Inflammatory macrophage (primary cell): ENCODE measurements around the gene FAM13A.
"Not testable (repeated sequence)": the region's sequence is repeated elsewhere in the genome, so short reads cannot be mapped to it uniquely, and the experiment has no call there.

ENCODE experiments used
- DNase-seq, 2 donors: peaks; one replicate each; pipeline ENCODE4 v3.0.0-alpha.2; 2020 to 2022

FAM13A gene

DNA sequence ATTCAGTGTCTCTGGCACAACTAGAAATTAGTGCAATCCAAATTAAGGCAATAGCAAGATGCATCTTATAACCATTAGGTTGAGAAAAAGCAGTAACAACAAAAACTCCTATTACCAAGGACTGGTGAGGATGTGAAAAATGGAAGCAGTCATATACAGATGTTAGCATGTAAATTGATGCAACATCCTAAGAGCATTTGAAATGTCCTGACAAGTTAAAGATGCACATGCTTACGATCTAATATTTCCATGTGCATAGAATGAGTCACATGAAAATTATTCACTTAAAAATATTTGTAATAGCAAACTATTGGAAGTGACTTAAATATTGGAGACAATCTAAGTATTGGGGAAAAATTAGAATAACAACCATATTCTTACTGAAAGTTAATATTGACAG, 163.0 kb downstream of the FAM13A start:
- no peak for DNase-seq

DNA sequence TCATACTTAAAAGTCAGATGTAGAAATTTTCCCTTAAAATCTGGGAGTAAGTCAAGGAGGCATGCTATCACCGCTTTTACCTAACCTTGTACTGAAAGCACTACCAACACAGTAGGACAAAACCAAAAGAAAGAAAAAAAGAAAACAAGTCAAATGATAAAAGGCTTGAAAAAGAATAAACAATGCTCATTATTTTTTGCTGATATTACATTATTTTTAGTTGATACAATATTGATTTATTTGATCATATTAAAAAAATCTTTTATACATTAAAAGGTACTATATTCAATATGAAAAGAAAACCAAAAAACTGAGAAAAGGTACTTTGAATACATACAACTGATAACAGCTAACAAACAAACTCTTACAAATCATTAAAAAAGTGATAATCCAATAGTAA, 164.3 kb downstream of the FAM13A start:
- DNase-seq, result no peak

DNA sequence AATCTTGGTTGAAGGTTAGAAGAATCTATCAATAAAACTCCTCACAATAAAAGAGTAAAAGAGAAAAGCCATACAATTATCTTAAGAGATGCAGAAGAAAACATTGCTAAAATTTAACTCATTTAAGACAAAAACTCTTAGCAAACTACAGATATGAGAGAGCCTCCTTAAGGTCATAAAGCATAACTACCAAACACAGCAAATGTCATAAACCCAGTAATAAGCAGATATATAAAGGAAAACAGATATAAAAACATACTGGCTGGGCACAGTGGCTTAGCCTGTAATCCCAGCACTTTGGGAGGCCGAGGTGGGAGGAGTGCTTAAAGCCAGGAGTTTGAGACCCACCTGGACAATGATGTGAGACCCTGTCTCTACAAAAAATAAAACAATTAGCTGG, 165.3 kb downstream of the FAM13A start:
- no peak for DNase-seq

DNA sequence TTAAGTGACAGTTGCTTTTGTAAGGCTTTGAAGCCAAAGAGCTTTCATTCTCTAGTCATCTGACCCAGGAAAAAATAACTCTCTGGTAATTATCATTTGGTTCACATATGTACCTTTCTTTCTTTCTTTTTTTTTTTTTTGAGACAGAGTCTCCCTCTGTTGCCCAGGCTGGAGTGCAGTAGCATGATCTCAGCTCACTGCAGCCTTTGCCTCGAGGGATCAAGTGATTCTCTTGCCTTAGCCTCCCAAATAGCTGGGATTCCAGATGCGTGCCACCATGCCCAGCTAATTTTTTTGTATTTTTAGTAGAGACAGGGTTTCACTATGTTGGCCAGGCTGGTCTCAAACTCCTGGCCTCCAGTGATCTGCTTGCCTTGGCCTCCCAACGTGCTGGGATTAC, 169.6 kb downstream of the FAM13A start:
- not testable (repeated sequence) for DNase-seq

DNA sequence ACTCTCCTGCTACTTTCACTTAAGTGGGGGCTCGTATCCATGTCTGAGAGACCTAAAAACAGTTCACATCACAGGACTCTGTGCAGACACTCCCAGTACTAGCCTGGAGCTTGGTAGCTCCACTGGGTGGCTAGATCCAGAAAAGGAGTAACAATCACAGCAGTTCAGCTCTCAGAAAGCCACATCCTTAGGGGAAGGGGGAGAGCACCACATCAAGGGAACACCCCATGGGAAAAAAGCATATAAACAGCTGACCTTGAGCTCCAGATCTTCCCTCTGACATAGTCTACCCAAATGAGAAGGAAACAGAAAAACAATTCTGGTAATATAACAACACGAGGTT, 175.8 kb downstream of the FAM13A start:
- DNase-seq, result no peak

DNA sequence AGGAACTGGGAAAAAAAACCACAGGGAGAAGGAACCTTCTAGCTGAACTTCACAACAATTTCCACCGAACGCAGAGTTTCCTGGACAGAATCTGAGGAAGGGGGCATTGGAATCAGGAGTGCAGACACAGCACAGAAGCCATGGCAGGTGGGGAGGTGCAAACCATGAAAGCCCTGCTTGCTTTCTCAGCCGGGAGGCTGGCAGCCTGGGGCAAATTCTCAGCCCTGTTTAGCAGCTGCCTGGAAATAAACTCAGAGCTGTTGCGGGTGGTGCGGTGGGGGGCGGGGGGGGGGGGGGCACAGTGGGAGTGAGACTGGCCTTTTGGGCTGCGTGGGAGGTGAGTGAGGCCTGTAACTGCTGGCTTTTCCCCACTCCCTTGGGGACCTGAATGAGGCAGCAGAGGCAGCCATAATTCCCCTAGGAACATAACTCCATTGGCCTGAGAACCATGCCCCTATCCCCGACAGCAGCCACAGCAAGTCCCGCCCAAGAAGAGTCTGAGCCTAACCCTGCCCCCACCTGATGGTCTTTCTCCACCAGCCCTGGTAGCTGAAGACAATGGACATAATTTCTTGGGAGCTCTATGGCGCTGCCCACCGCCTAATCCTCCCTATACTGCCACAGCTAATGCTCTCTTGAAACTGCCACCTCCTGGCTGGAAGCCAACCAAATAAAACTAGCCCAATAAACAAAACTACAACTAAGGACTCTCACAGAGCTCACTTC, 176.3 kb downstream of the FAM13A start:
- no peak for DNase-seq

DNA sequence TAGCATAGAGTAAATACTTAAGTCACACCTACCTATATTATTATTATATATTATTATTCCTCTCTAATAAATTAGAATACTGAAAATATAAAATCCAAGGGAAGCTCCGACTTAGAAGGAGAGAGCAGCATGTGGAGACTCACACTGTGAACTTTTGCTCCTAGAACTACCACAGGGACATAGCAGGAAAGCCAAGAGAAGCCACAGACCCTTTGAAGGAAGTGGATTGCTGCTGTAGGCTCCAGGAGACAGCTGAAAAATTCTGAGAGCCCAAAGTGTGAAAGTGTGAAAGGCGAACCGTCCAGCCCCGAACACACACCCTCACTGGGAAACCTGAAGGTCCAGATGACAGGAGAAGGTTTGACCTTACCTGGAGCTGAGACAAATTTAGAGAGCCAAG, 177.0 kb downstream of the FAM13A start:
- no peak for DNase-seq

DNA sequence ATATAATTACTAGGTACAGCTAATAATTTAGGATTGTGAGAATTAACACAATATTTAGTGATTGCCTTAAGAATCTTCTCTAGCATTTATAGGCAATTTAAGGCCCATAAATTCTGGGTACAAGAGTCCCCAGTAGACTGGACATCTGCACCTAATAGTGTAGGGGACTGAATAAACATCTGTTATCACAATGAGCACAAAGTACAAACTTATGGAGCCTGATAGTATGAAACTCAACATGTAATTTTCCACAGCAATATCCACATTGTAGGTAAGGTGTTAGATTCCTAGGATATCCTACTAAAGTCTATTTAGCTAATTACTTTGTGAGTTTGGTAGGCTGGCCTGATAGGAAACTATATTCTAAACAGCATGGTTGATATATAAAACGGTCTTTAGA, 178.3 kb downstream of the FAM13A start:
- no peak for DNase-seq

DNA sequence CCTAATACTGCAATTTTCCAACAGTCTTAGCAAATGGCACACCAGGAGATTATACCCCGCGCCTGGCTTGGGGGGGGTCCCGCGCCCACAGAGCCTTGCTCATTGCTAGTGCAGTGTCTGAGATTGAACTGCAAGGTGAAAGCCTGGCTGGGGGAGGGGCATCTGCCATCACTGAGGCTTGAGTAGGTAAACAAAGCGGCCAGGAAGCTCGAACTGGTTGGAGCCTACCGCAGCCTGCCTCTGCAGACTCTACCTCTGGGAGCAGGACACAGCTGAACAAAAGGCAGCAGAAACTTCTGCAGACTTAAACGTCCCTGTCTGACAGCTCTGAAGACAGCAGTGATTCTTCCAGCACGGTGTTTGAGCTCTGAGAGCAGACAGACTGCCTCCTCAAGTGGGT, 186.6 kb downstream of the FAM13A start:
- DNase-seq, result no peak

DNA sequence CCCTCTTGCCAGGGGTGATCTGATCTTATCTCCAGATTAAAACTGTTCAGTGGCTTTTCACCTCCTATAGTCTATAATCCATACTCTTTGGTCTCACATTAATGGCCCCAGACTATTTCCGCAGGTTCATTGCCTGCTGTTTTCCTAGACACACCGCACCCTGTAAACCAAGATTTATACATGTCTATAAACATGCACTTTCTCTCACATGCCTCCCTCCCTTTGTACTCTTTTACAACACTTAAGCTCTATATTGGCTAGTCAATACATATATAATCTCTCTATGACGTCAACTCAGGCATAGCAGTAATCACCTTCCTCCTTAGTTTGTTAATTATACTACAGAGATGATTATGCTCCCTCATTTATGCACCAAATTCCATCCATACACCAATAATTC, 188.5 kb downstream of the FAM13A start:
- no peak for DNase-seq

DNA sequence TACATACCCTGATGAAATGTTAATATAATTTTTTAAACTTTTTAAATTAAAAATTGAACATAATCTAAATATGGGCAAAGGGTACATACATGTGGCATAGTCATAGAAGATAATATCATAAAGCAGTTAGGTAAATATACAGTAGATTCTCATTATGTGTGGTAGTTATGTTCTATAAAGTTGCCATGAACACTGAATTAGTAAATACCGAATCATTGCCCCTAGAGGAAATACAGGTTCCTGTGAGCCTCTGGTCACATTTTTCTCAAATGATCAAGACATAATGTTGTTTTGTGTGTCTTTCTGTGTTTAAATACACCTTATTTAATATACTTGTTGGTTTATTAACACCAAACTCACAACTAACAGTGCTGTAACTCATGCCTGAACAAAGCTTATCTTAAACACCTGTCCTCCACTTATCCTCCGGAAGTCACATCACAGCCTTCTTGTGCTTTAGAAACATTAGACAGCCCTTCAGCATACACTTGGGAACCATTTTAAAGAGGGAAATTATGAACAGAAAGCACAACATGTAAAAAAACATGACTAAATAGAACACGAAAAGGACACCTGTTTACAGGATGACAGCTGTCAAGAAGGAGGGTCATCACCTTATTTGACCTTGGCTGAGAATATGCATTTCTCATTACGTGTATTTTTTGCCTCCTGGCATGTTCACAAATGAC, 190.0 kb downstream of the FAM13A start:
- no peak for DNase-seq

DNA sequence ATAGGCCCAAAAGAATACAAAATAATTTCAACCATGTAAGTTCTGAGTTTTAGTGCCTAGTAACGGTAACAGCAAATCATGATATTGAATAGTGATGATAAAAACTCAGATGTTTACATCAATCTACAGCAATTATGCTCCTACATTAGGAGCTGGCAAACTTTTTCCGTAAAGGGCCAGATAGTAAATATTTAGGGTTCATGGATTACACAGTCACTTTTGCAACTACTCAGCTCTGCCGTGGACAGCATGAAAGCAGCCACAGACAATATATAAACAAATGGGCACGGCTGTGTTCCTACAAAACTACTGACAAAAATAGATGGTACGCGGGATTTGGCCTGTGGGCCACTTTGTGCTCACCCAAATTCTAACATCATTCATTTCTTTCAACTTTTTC, 191.5 kb downstream of the FAM13A start:
- DNase-seq, result no peak

DNA sequence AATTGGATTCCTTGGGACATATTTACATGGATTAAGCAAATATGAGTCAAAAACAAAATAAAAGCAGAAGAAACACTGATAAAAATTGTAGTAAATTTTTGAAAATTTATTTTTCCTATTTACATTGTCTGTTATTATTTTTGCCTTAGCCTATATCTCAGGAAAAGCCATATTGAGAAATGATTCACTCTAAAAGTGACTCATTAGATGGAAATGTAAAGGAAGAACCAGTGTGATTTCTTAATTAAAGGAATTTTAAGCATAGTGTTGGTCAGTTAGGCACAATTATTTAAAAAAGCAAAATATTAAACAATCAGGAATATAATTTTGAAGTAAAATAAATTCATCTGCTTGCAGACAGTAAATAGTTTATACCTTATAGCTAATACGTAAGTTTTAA, 191.9 kb downstream of the FAM13A start:
- DNase-seq, result no peak

DNA sequence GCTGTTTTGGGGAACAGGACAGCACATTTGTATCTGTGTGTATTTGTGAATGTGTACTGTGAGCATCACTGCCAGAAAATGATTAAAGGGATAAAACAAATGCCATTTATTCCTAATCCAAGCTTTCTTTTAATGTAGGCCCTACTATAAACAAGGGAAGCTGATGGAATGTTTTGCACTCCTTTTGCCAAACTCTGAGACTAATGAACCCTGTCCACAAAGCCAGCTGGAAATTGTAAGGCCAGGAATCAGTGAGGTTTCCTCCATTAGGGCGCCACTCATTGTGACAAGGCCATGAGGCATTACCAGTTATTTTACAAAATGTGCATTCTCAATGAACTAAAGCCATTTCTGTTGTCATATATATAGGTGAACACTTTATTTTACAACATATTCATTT, 196.4 kb downstream of the FAM13A start:
- DNase-seq, result no peak

DNA sequence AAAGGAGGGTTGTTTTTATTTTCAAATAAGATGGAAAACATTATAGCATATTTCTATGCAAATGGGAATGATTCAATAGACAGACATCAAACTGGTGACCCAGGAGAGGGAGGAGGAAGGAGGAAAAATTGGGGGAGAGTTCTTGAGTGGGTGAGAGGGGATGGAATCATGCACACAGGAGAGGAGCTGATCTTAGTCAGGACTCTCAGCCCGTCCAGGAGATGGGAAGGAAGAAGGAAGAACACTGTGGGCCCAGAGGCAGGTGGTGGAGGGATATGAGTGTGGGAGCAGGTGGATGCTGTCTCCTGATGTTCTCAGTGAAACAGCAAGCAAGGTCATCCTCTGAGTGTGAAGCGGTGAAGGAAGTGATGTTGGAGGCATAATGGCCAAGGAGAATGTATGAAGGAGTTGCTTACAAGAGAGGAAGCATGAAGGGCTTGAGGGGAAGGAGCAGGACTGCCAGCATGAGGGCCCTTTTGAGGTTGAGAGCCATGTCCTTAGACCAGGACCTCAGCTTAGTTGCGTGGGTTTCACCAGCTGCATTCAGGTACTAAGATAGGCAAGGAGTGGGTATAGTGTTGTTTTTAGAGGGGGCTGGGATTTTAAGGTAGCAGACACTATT, 197.7 kb downstream of the FAM13A start:
- peak in 1 of 2 donors; percentile 68 for DNase-seq

DNA sequence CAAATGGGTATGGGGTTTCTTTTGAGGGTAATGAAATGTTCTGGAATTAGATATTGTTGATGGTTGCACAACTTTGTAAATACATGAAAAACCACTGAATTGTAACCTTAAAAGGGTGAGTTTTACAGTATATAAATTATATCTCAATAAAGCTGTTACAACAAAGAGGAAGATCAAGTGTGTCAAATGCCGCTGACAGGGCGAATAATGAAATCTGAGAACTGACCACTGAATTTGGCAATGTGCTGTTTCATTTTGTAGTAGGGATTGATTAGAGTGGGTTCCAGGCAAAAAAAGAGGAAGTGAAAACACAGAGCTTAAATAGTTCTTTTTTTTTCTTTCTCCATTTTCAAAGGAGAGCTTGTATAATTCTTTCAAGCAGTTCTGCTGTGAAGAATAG, 198.2 kb downstream of the FAM13A start:
- peak; percentile 88 to 96 for DNase-seq

DNA sequence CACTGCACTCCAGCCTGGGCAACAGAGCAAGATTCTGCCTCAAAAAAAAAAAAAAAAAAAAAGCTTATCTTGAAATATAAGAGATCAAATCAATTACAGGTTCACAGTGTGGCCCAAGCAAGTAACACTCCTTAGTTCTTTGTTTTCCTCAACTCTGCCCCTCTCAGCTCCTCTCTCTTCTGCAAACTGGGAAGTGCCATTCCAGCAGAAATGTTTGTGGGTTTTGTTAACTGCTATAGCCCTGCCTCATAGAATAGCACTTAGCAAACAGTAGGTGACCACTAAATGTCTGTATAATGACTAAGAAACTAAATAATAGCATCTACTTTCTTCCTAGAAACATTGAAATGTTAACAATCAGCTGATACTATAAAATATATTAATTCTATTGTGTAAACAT, 199.4 kb downstream of the FAM13A start:
- peak; percentile 36 to 39 for DNase-seq

DNA sequence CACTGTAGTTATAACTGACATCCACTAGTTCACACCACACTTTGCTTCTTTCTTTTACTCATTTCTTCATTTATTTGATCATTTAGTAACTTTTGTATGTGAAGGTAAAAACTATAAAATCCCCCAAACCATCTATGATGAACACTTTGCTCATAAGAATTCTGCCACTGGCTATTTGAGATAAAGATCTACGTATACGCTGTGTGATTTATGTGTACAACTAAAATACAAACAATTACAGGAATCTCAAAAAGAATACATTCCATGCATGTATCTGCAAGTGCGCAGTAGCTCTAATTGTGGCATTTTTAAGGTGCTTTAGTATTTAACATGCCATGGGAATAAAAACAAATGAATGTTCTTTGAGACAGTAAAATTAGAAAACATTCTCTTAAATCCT, 202.5 kb downstream of the FAM13A start:
- DNase-seq, result no peak

DNA sequence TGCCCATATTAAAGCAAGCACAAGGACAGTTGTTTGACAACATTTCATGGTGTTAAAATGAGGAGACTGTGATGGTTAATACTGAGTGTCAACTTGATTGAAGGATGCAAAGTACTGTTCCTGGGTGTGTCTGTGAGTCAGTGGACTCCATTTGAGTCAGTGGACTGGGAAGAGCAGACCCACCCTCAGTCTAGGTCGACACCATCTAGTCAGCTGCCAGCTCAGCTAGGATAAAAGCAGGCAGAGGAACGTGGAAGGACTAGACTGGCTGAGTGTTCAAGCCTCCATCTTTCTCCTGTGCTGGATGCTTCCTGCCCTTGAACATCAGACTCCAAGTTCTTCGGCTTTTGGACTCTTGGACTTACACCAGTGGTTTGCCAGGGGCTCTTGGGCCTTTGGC, 203.4 kb downstream of the FAM13A start:
- DNase-seq, result not testable (repeated sequence)

DNA sequence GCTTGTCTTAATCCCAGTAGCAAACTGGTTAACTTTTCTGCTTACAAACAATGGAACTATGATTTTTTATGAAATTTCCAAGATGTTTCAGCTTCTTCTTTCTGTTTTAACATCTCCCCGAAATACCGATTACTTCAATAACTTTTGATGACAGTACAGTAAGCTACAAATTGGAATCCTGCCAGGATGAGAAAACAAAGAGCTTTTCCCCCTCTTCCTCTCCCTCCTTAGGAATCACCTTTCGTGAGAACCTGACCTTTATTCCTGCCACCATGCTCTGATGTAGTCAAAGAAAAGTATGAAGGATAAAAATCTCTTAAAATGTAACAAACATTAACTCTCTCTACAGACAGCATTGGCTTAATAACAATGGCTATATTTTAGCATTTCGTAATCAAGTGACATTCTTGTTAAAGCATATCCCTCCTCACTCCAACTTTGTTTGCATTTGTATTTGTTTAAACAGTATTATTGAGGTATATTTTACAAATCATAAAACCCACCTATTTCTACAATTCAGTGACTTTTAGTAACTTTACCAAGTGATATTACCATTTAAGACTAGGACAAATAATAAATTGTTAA, 210.7 kb downstream of the FAM13A start:
- no peak for DNase-seq

DNA sequence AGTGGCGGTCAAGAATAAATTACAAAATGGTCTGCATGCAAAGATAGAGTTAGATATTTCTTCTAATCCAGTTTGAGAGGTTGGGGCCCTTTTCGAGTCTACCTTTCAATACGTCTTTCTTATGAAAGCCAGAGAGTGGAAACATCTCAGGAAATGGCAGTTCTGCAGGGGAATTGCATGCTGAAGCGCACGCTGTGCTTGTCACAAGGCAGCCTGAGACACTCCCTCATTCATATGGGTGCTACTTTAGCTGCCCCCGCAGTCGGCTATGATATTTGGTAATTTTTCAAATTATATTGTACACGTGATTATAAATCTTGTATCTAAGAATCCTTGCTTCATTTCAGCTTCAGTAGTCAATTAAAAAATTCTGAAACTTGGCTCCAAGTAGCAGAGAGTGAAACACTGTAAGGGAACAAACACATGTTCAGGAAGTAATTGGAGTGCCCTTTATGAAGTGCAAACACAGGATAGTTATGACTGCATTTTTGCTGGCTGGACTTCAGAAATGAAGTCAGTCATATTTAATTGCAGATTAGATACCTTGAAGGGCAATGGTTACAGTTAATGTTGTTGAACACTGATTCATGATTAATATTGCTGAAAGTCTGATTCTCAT, 213.8 kb downstream of the FAM13A start:
- no peak for DNase-seq

DNA sequence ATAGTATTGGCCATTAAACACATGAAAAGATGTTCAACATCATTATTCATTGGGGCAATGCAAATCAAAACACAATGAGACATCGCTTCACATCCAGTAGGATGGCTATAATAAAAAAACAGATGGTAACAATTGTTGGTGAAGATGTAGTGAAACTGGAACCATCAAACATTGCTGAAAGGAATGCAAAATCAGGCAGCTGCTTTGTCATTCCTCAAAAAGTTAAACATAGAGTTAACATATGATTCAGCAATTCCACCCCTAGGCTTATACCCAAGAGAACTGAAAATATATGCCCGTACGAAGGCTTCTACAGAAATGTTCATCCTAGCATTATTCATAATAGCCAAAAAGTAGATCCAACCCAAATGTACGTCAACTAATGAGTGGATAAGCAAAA, 215.3 kb downstream of the FAM13A start:
- no peak for DNase-seq

DNA sequence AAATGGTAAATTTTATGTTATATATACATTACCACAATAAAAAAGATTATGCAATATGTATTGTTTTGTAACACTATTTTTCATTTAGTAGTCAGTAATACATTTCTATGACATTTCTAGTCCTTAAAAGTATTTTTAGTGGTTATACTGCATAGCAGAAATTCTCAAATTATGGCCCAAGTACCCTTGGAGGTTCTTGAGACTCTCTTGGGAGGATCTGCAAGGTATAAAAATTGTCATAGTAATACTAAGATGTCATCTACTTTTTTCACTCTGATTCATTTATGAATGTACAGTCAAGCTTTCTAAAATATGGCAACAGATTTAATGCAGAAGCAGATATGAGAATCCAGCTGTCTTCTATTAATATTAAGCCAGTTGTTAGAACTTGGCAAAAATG, 220.8 kb downstream of the FAM13A start:
- no peak for DNase-seq
